ENCODE results near the gene BBC3.
"Not testable (repeated sequence)": the region's sequence is repeated elsewhere in the genome, so short reads cannot be mapped to it uniquely, and the experiment has no call there.

Gene BBC3, protein sequence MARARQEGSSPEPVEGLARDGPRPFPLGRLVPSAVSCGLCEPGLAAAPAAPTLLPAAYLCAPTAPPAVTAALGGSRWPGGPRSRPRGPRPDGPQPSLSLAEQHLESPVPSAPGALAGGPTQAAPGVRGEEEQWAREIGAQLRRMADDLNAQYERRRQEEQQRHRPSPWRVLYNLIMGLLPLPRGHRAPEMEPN

GRCh38 chr19:47230921-47231214 is at the start of gene BBC3:
TSS of gene BBC3 (minus strand) at chr19:47231199. CDS start at chr19:47228431, 2,768 bp downstream.
- Mint-ChIP-seq H3K27ac (peak within 1 kb of the TSS; percentile 77), H3K4me1 (ENCODE audit: low read depth) (peaks cover 33% of the 10 kb centered on the region), H3K36me3 (ENCODE audit: low read depth) (no peaks in the 10 kb centered on the region), H3K27me3 (no peaks in the 10 kb centered on the region), H3K9me3 (no peaks in the 10 kb centered on the region), H3K4me3 (peak within 1 kb of the TSS; percentile 80)

- no peaks in the 10 kb centered on the region for H3K9me3 Mint-ChIP-seq
- H3K4me3 Mint-ChIP-seq = no peak overlapping the region
- no peaks in the 10 kb centered on the region for H3K27me3 Mint-ChIP-seq
- H3K36me3 Mint-ChIP-seq (ENCODE audit: low read depth) = peaks cover 5% of the 10 kb centered on the region
- H3K4me1 Mint-ChIP-seq (ENCODE audit: low read depth) = peaks cover 7% of the 10 kb centered on the region
- no peak overlapping the region for H3K27ac Mint-ChIP-seq
Measured at GRCh38 chr19:47280183-47280797, 49.3 kb upstream of the BBC3 start.

GRCh38 chr19:47276513-47276912 is 45.5 kb upstream of the BBC3 start:
- H3K27ac Mint-ChIP-seq; H3K27me3 Mint-ChIP-seq; H3K36me3 Mint-ChIP-seq (ENCODE audit: low read depth); H3K9me3 Mint-ChIP-seq: not testable (repeated sequence)
- Mint-ChIP-seq H3K4me3 (peak overlapping the region; percentile 79), H3K4me1 (ENCODE audit: low read depth) (peaks cover 17% of the 10 kb centered on the region)

DNA sequence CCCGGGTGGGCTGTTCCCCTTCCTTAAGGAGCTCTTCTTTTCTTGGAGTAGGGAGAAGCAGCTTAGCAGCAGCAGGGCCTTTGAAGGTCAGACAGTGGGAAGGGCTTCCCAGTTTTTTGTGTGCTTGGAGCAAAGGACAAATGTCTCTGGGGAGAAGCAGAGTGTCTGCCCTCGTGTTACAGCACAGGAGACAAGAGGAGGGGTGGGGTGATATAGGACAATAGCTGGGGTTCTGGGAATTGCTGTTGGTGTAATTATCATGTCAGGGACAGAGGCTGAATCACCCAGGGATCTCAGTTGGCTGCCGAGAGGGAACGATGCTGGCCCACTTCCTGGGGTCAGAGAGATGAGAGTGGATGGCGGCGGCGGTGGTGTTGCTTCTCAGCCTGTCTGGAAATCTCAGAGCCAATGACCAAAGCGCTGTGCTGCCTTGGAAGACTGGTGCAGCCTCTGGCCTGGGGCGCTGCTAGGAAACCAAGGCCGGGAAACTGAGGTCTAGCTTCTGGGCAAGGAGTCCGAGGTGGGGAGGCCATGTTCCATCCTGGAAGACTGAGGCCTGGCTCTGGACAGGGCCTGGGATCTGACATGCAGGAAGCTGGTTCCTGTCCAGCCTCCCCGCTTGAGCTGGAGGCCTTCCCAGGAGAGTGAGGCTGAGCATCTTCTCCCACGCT is 44.9 kb upstream of the BBC3 start:
- peak overlapping the region; percentile 79 for H3K4me3 Mint-ChIP-seq

GRCh38 chr19:47274891-47275761 is 44.1 kb upstream of the BBC3 start:
- Mint-ChIP-seq H3K9me3 (no peaks in the 10 kb centered on the region), H3K4me1 (ENCODE audit: low read depth) (peaks cover 17% of the 10 kb centered on the region), H3K27ac (peak overlapping the region; percentile 26), H3K4me3 (peak overlapping the region; percentile 79), H3K36me3 (ENCODE audit: low read depth) (peaks cover 11% of the 10 kb centered on the region), H3K27me3 (no peaks in the 10 kb centered on the region)

More for the DNA sequence above, 44.9 kb upstream of the BBC3 start:
- Mint-ChIP-seq H3K27ac (peak overlapping the region; percentile 26), H3K27me3 (no peaks in the 10 kb centered on the region), H3K9me3 (no peaks in the 10 kb centered on the region), H3K36me3 (ENCODE audit: low read depth) (peaks cover 7% of the 10 kb centered on the region), H3K4me1 (ENCODE audit: low read depth) (peaks cover 17% of the 10 kb centered on the region)

- Mint-ChIP-seq H3K4me3 (peak within 1 kb of the TSS; percentile 91), H3K9me3 (no peaks in the 10 kb centered on the region), H3K4me1 (ENCODE audit: low read depth) (peaks cover 17% of the 10 kb centered on the region), H3K27ac (peak within 1 kb of the TSS; percentile 99), H3K36me3 (ENCODE audit: low read depth) (peaks cover 11% of the 10 kb centered on the region), H3K27me3 (no peaks in the 10 kb centered on the region)
Measured at GRCh38 chr19:47274071-47274890, 43.3 kb upstream of the BBC3 start, which contains the start of gene INAFM1. TSS of gene INAFM1 (plus strand) at chr19:47274885. CDS start at chr19:47274920, 35 bp downstream.

DNA sequence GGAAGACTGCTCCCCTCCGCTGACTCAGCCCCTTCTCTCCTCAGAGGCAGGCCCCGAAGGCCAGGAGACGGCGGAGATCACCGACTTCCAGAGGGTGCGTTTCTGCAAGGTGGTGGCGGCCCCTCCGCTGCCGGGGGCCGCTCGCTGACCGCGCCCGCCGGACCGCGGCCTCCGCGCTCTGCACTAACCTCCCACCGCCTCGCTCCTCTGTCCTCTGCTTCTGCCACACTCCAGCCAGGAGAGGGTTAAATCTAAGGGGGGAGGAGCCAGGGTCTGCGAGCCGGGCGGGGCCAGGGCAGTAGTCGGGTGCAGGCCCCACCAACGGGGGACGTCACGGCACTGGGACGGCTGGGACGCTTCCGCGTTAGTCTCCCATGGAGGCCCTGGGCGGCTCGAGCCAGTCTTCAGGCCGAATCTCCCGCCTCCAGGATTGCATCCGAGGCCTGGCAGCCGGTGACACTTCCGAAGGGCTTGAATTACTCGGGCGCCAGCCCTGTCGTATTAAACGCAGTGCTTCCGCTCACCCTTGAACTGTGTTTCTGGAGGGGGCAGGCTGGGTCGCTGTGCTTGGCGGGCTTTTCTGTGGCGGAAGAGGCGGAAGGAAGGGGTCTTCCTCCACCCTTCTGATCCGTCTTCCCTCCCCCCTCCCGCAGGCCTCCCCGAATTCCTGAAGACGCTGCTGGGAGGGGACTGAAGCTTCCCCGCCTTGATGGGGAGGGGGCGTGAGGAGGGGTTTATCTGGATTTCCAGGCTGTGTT is 42.5 kb upstream of the BBC3 start:
- H3K9me3 Mint-ChIP-seq = no peaks in the 10 kb centered on the region

DNA sequence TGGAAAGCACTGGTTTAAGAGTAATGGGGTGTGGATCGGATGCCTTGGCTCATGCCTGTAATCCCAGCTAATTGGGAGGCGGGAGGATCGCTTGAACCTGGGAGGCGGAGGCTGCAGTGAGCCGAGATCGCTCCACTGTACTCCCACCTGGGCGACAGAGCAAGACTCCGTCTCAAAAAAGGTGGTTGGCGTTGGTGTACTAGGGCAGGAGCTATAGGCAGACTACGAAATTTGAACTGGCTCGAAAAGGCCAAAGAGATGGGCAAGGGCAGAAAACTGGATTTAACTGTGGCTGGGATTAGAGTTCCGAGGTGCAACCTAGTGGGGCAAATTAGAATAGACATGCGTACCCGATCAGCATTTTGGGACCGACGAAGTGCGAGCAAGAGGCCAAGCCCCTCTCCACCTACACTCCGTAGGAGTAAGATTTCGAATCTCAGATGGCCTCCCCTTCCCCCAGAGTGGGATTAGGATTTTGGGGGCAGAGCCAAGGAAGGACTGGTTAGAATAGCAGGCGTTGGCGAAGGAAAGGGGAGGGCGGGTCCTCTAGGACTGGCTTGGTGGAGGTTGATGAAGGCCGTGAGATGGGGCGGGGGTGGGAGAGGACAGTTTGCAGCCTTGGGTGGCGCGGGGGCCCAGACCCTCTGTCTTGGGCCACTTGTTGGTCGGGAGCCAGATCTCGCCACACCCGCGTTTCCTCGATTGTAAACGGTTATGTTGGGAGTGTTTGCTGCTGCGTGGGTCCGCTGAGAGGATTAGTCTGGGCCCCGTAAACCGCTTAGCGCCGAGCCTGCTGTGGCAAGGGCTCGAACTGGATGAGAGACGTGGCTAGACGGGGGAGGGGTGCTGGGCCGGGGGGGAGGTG is 41.7 kb upstream of the BBC3 start:
- H3K4me1 Mint-ChIP-seq (ENCODE audit: low read depth) = peaks cover 17% of the 10 kb centered on the region
- H3K27me3 Mint-ChIP-seq = no peaks in the 10 kb centered on the region
- peaks cover 19% of the 10 kb centered on the region for H3K36me3 Mint-ChIP-seq (ENCODE audit: low read depth)
- peak overlapping the region; percentile 84 for H3K27ac Mint-ChIP-seq
- peak overlapping the region; percentile 91 for H3K4me3 Mint-ChIP-seq
- H3K9me3 Mint-ChIP-seq = no peaks in the 10 kb centered on the region

More for the DNA sequence above, 42.5 kb upstream of the BBC3 start:
- H3K36me3 Mint-ChIP-seq (ENCODE audit: low read depth) = peaks cover 11% of the 10 kb centered on the region
- H3K4me1 Mint-ChIP-seq (ENCODE audit: low read depth) = peaks cover 17% of the 10 kb centered on the region
- peak overlapping the region; percentile 99 for H3K27ac Mint-ChIP-seq
- peak overlapping the region; percentile 91 for H3K4me3 Mint-ChIP-seq
- H3K27me3 Mint-ChIP-seq = no peaks in the 10 kb centered on the region

- H3K27ac Mint-ChIP-seq = no peak overlapping the region
- no peaks in the 10 kb centered on the region for H3K9me3 Mint-ChIP-seq
- peaks cover 17% of the 10 kb centered on the region for H3K4me1 Mint-ChIP-seq (ENCODE audit: low read depth)
- H3K27me3 Mint-ChIP-seq = no peaks in the 10 kb centered on the region
- H3K4me3 Mint-ChIP-seq = peak overlapping the region; percentile 91
- H3K36me3 Mint-ChIP-seq (ENCODE audit: low read depth) = peaks cover 24% of the 10 kb centered on the region
Measured at GRCh38 chr19:47271949-47272348, 41.0 kb upstream of the BBC3 start.

DNA sequence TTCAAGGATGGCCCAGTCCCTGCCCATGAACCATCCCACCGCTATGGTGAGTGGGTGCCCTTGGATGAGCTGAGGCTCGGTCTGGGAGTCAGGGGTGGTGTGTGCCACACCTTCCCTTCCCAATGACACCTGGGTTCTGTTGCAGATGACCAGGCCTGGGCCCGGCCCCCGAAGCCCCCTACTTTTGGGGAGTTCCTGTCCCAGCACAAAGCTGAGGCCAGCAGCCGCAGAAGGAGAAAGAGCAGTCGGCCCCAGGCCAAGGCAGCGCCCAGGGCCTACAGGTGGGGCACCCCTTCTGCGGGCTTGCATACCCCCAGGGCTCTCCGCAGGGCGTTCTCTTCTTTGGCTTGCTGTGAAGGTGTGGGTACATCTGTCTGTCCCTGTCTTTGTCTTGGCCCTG is 39.4 kb upstream of the BBC3 start:
- Mint-ChIP-seq H3K27ac (no peak overlapping the region), H3K36me3 (ENCODE audit: low read depth) (peaks cover 31% of the 10 kb centered on the region), H3K4me3 (no peak overlapping the region)

GRCh38 chr19:47269596-47269995 is 38.6 kb upstream of the BBC3 start:
- peaks cover 9% of the 10 kb centered on the region for H3K4me1 Mint-ChIP-seq (ENCODE audit: low read depth)
- no peak overlapping the region for H3K4me3 Mint-ChIP-seq
- no peaks in the 10 kb centered on the region for H3K9me3 Mint-ChIP-seq
- H3K27ac Mint-ChIP-seq = no peak overlapping the region
- H3K27me3 Mint-ChIP-seq = no peaks in the 10 kb centered on the region
- peaks cover 33% of the 10 kb centered on the region for H3K36me3 Mint-ChIP-seq (ENCODE audit: low read depth)

More for the DNA sequence above, 39.4 kb upstream of the BBC3 start:
- no peaks in the 10 kb centered on the region for H3K27me3 Mint-ChIP-seq
- H3K9me3 Mint-ChIP-seq = no peaks in the 10 kb centered on the region
- H3K4me1 Mint-ChIP-seq (ENCODE audit: low read depth) = peaks cover 12% of the 10 kb centered on the region

GRCh38 chr19:47268028-47268427 is 37.0 kb upstream of the BBC3 start:
- peaks cover 39% of the 10 kb centered on the region for H3K36me3 Mint-ChIP-seq (ENCODE audit: low read depth)
- H3K4me3 Mint-ChIP-seq = no peak overlapping the region
- H3K27me3 Mint-ChIP-seq = no peaks in the 10 kb centered on the region

GRCh38 chr19:47267350-47267759 is 36.4 kb upstream of the BBC3 start:
- Mint-ChIP-seq H3K27ac (peak overlapping the region; percentile 40), H3K4me1 (ENCODE audit: low read depth) (peaks cover 2% of the 10 kb centered on the region), H3K36me3 (ENCODE audit: low read depth) (peaks cover 41% of the 10 kb centered on the region), H3K4me3 (no peak overlapping the region), H3K9me3 (no peaks in the 10 kb centered on the region), H3K27me3 (no peaks in the 10 kb centered on the region)

More at GRCh38 chr19:47268028-47268427, 37.0 kb upstream of the BBC3 start:
- no peak overlapping the region for H3K27ac Mint-ChIP-seq
- H3K9me3 Mint-ChIP-seq = no peaks in the 10 kb centered on the region
- H3K4me1 Mint-ChIP-seq (ENCODE audit: low read depth) = peaks cover 8% of the 10 kb centered on the region
